CD4-positive, alpha-beta T cell treated with Interleukin-6 for 4 hours (primary cell): ENCODE data around the gene KDM5D.

Experiments used
- DNase-seq: peaks from one replicate; pipeline ENCODE4 v3.0.0-alpha.2; 2020; ENCODE audit warnings: mixed read lengths

Gene KDM5D

DNA sequence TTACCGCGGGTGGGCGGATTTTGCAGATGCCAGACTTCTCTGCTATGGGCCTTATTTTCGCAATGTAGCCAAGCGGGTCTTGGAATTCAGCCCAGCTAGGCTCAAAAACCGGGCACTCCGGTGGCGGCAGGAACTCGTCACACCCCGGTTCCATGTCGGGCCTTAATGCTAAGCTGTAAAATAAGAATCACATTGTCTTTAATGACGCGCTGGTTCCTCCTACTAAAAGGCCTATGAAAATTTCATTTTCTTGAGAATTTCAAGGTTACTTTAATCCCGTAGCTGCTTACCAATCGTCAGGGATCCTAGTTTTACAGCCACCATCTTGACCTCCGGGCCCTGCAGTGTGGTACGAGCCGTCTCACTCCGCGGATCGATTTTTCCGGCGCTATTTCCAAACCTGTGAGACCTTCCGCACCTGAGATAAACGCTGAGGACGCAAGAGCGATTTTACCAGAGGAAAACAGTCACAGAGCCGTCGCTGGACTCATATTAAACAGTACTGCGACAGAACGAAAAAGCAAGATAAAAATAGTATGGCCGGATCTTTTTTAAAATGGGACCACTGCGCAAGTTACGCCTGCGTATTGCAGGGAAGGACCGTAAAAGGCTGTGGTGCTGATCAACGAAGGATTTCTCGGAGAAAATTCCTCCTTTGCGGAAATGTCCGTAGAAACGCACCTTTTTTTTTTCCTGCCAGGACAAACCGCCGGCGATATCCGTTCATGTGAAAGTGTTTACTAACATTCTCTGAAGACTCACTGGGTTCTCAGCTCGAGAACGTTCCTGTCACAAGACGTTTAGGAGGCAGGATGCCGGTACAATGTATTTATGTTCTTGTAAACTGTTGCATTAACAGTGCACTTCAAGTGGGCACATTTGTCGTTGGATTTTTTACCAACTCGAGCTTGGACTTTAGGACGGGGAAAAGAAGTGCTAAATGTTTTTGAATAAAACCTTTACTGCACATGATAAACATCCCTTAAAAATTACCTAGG is at the start of gene KDM5D:
Gene KDM5D (minus strand): TSS at position 346 of the 998 bp plus-strand sequence. CDS start 192 bp downstream, at position 154.
- DNase-seq, result no peak

DNA sequence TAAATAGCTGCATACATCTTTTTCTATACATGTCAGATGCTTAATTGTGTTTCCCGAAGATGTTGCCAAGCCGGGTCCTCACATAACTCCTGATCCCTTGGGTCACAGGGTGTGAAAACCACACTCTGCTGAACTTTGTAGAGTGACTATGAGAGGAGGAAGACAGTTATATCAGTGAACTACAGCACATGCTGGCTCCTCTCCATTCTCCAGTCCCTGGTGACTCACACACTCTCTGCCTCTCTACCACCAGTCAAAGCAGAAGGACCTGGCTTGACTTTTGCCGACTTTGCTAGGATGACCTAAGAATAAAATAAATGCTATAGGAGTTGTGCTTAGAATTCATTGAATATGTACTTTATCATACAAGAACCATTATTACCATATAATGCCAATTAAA is 23.8 kb upstream of the KDM5D start:
- no peak for DNase-seq

DNA sequence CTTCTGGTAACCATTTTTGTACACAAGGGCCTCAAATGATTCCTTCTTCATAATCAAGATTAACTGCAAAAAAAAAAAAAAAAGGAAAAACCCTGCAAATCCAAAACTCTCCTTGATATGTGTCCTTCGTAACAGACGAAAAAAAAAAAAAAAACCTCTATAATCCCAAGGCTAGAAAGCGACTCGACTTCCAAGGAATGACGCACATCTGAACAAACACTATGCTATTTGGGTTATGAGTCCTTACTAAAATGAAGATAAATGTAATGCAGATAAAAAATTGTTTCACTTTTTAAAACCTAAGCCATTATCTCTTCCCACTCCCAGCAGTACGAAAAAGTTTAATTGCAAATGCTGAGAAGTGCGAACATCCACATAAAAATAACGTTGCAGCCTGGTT is 1.2 kb downstream of the KDM5D start:
- DNase-seq, result no peak

DNA sequence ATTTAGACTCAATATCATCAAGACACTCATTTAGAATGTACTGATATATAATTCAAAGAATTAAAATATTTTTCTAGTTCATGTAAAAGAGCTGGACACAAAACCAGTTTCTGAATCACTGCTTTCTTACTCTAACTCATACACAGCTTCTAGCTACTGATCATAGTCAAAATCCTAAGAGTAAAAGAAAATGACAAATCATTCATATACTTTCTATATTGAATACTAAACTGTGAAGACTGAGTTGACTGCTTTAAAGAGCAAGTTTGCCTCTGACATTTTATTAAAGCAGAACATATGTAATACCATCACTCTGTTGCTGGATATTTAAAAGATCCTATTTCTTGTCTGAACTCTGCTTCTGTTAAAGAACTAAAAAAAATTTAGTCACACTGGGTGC is 2.4 kb downstream of the KDM5D start:
- no peak for DNase-seq

DNA sequence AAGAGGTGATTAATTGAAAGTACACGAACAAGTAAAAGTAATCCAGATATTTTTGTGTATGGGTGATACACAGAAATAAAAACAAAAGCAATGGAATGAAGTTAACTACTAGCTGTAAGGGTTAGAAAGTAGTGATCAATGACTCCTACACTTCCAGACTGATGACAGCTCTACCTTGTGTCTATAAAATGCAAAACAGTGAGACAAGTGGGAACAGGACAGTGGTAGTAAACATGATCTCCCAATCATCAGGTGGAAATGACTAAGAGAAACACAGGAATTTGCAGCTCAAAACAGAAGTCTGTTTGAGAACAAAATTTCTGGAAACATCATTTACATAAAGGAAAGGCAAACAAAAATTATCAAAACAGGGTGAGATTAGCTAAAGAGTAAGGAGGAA is 10.1 kb downstream of the KDM5D start:
- no peak for DNase-seq

DNA sequence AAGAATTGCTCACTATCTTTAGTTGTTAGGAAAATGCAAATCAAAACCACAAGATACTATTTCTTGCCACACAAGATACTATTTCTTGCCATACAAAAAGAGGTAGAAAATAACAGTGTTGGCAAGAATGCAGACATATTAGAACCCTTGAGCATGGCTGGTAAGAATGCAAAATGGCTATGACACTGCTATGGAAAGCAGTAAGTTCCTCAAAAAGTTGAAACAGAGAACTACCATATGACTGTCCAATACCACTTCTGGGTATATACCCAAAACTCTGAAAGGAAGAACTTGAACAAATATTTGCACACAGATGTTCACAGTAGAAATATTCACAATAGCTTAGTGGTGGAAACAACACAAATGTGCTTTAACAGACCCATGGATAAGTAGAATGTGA is 26.6 kb downstream of the KDM5D start:
- DNase-seq, result no peak

DNA sequence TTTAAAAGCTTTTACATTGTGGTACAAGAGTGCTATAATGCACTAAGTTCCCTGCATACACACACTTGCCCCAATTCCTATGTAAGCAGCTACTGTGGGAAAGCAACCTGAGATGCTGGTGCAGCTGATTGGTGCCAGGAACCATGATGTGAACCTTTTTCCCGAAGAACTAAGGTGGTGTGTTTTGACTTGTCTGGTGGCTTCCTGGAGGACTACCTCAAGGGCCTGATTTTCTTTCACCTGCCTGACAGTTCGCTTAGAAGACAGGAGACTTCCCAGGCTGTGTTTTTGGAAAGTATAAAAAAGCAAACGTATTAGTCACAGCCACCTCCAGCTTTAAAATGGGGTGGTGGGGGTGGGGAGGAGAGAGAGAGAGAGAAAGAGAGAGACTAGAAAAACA is 27.4 kb downstream of the KDM5D start:
- no peak for DNase-seq

DNA sequence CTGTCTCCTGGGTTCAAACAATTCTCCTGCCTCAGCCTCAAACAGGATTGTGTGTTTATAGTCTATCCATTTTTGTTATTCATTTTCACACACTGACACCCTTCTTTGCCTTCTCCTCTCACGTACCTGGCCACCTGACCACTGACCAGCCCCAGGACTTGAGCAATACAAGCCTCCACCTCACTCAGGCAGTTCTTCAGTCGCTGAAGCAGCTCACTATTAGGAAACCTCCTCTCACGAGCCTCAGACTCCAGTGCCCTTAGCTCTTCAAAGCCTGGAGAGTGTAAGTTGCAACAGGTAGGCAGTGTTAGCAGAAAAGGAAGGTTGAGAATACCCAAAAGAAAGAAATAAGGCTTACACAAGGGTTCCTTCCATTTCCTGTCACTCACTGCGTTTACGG is 29.3 kb downstream of the KDM5D start:
- no peak for DNase-seq

DNA sequence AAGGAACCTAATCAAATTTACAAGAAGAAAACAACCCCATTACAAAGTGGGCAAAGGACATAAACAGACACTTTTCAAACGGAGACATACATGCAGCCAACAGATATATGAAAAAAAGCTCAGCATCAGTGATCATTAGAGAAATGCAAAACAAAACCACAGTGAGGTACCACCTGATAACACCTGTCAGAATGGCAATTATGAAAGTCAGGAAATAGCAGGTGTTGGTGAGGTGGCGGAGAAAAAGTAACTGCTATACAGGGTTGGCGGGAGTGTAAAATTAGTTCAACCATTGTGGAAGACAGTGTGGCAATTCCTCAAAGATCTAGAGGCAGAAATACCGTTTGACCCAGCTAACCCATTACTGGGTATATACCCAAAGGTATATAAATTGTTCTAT is 31.1 kb downstream of the KDM5D start:
- no peak for DNase-seq

DNA sequence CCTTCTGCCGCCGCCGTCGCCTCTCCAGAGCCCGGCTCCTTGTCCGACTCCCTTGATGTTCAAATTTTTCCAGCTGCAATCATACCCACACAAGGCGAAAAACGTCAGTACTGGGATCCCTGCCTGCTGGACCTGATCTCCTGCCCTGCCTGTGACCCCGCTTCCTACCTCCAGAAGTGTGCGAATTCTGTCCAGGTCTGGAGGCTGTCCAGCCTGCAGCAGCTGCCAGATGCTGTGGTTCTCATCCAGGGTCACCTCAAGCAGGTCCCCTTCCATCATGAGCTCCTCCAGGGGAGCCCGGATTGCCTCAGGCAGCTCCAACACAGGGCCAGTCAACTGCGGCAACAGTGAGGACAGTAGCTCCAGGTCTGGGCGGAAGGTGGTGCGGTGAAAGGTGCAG is 38.3 kb downstream of the KDM5D start:
- DNase-seq, result no peak

DNA sequence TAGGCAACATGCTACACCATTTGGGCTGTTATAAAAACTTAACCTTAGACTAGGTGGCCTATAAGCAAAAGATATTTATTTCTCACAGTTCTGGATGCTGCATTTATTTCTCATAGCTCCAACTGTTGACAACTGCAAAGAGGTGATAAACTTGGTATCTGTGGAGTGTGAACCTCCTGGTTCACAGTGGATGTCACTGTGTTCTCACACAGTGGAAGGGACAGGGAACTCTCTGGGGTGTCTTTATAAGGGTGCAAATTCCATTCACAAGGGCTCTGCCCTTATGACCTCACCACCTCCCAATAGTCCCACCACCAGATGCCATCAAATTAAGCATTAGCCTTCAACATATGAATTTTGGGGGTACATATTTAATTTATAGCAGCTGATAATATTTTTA is 46.0 kb downstream of the KDM5D start:
- no peak for DNase-seq

DNA sequence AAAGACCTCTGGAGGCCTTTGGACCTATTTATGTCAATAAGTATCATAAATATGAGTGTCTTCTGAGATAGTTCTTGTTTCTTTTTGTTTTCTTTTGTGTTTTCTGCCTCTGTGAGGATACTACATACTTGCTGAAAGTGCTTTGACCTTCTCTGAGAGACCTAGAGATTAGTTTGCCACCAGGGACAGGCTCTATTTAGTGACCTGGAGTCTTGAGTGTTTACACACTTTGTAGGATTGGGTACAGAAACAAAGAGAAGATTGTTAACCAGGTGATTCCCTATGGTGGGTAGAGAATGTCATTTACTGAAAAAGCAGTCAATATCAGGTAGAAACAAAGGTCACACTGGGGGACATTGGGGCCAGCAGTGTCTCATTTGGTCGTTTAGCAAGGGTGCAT is 63.7 kb downstream of the KDM5D start:
- no peak for DNase-seq
